Muscle layer of duodenum (tissue), 2 donors: Measurements from ENCODE around the gene MMGT1.
"Not testable (repeated sequence)": the region's sequence is repeated elsewhere in the genome, so short reads cannot be mapped to it uniquely, and the experiment has no call there.

Experiments used
- H3K27ac ChIP-seq: one replicate; pipeline ENCODE4 v1.7.0; 2013; ENCODE audit warnings: mild to moderate bottlenecking, low read length
- H3K27me3 ChIP-seq: one replicate; pipeline ENCODE4 v1.7.0; 2013; ENCODE audit warnings: low read depth, mild to moderate bottlenecking, control low read depth, low read length
- H3K36me3 ChIP-seq, 2 donors: one replicate each; pipeline ENCODE4 v1.7.0; 2013; ENCODE audit warnings: low read length in 2 of 2, control low read depth in 1 of 2, mild to moderate bottlenecking in 1 of 2; ENCODE audit not compliant: insufficient read depth in 2 of 2, control insufficient read depth in 1 of 2
- H3K4me1 ChIP-seq, 2 donors: one replicate each; pipeline ENCODE4 v1.7.0; 2013; ENCODE audit warnings: low read length in 2 of 2, mild to moderate bottlenecking in 2 of 2, control low read depth in 1 of 2, moderate library complexity in 1 of 2; ENCODE audit not compliant: insufficient read depth in 2 of 2, control insufficient read depth in 1 of 2
- H3K4me3 ChIP-seq, 2 donors: one replicate each; pipeline ENCODE4 v1.7.0; 2013; ENCODE audit warnings: low read length in 2 of 2, low read depth in 1 of 2, mild to moderate bottlenecking in 1 of 2
- H3K9me3 ChIP-seq, 2 donors: one replicate each; pipeline ENCODE4 v1.7.0; 2013; ENCODE audit warnings: low read length in 2 of 2, control low read depth in 1 of 2, mild to moderate bottlenecking in 1 of 2; ENCODE audit not compliant: control insufficient read depth in 1 of 2
- donor health status: healthy.

Gene MMGT1

GRCh38 chrX:135923353-135923752 lies 50.4 kb downstream of the MMGT1 start:
- Histone ChIP-seq H3K27ac (no peak overlapping the region), H3K36me3 (no peaks in the 10 kb centered on the region), H3K27me3 (no peaks in the 10 kb centered on the region), H3K4me1 (no peaks in the 10 kb centered on the region), H3K4me3 (no peak overlapping the region), H3K9me3 (no peaks in the 10 kb centered on the region)

DNA sequence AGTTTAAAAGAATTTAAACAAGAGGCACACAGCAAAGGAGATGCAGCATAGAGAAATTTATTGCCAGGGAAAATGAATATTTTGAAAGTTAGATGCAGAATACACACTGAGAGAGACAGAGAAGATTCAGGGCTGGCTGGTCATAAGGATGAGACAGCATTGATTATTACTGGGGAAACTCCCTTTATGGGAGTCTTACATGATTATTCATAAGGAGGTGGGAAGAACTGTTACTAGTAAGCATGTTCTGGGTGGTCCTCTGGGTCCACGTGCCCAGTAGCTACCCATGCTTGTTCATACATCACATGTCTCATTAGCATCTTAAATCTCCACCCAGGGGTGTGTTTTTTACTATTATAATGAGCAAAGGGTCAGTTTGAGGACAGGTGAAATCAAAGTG lies 53.3 kb downstream of the MMGT1 start:
- H3K4me1 ChIP-seq, H3K9me3 ChIP-seq, H3K27me3 ChIP-seq, H3K27ac ChIP-seq, H3K4me3 ChIP-seq, H3K36me3 ChIP-seq: not testable (repeated sequence)

- H3K9me3 ChIP-seq = no peaks in the 10 kb centered on the region
- H3K4me1 ChIP-seq = no peaks in the 10 kb centered on the region
- H3K36me3 ChIP-seq = no peaks in the 10 kb centered on the region
- no peaks in the 10 kb centered on the region for H3K27me3 ChIP-seq
- no peak overlapping the region for H3K4me3 ChIP-seq
- H3K27ac ChIP-seq = no peak overlapping the region
These were observed 59.4 kb downstream of the MMGT1 start for GRCh38 chrX:135914404-135914803.
